GM23338 (cell line): ENCODE measurements around the gene SLC2A5. TPM values are rescaled to one million over a fixed set of nuclear protein-coding genes. Genes with fewer than 3 reads are reported as not detected.

ENCODE experiments used
- ATAC-seq: fragments of 200-7000 bp; cut with Tn5 transposase; 3 replicates; pipeline ENCODE4 v1.9.1; 2020
- DNase-seq: peaks from one replicate; pipeline ENCODE4 v3.0.0-alpha.2; 2015; ENCODE audit warnings: low spot score
- H2AFZ ChIP-seq: fragments of 200-600 bp; sonication (generic); 2 replicates; pipeline ENCODE4 v1.8.0; 2016; ENCODE audit warnings: antibody characterized with exemption, mild to moderate bottlenecking, moderate library complexity
- H3F3A ChIP-seq: fragments of 200-600 bp; sonication (generic); replicated peaks from 2 replicates; pipeline ENCODE4 v1.8.0; 2017; ENCODE audit warnings: antibody characterized with exemption, mixed run types, low read depth
- H3K27ac ChIP-seq: fragments of 200-600 bp; sonication (generic); 2 replicates; pipeline ENCODE4 v1.6.1; 2016; ENCODE audit warnings: low read depth
- H3K27me3 ChIP-seq: fragments of 200-600 bp; sonication (generic); 2 replicates; pipeline ENCODE4 v1.8.0; 2016; ENCODE audit warnings: mild to moderate bottlenecking, mixed run types, moderate library complexity; ENCODE audit not compliant: insufficient read depth
- H3K36me3 ChIP-seq: fragments of 200-600 bp; sonication (generic); 2 replicates; pipeline ENCODE4 v1.8.0; 2016; ENCODE audit warnings: mild to moderate bottlenecking; ENCODE audit not compliant: insufficient read depth
- H3K4me1 ChIP-seq: fragments of 200-600 bp; sonication (generic); 2 replicates; pipeline ENCODE4 v1.8.0; 2016; ENCODE audit warnings: mild to moderate bottlenecking, moderate library complexity; ENCODE audit not compliant: insufficient read depth
- H3K4me2 ChIP-seq: fragments of 200-600 bp; sonication (generic); 2 replicates; pipeline ENCODE4 v1.7.1; 2017; ENCODE audit warnings: mixed run types
- H3K4me3 ChIP-seq: fragments of 200-600 bp; sonication (generic); 2 replicates; pipeline ENCODE4 v1.6.1; 2016; ENCODE audit warnings: mixed run types
- H3K79me2 ChIP-seq: fragments of 200-600 bp; sonication (generic); replicated peaks from 2 replicates; pipeline ENCODE4 v1.8.0; 2017; ENCODE audit warnings: mild to moderate bottlenecking; ENCODE audit not compliant: insufficient read depth
- H3K9me2 ChIP-seq: fragments of 200-600 bp; sonication (generic); 2 replicates; pipeline ENCODE4 v1.8.0; 2017; ENCODE audit not compliant: insufficient read depth
- H4K20me1 ChIP-seq: fragments of 200-600 bp; sonication (generic); replicated peaks from 2 replicates; pipeline ENCODE4 v1.8.0; 2017; ENCODE audit warnings: mild to moderate bottlenecking; ENCODE audit not compliant: insufficient read depth
- H3K27ac Mint-ChIP-seq: 2 replicates; pipeline ENCODE4 v1.8.0; 2020; ENCODE audit warnings: inconsistent platforms, mild to moderate bottlenecking, moderate library complexity, mixed read lengths
- H3K27me3 Mint-ChIP-seq: 3 replicates; pipeline ENCODE4 v1.8.0; 2022; ENCODE audit warnings: low read depth, mild to moderate bottlenecking, moderate library complexity, mixed read lengths, inconsistent platforms; ENCODE audit not compliant: insufficient read depth, poor library complexity
- H3K36me3 Mint-ChIP-seq: 3 replicates; pipeline ENCODE4 v1.8.0; 2021; ENCODE audit warnings: low read depth, mild to moderate bottlenecking, inconsistent platforms, moderate library complexity, mixed read lengths
- H3K4me1 Mint-ChIP-seq: 3 replicates; pipeline ENCODE4 v1.8.0; 2020; ENCODE audit warnings: mild to moderate bottlenecking, inconsistent platforms, mixed read lengths
- H3K4me3 Mint-ChIP-seq: 3 replicates; pipeline ENCODE4 v1.8.0; 2021; ENCODE audit warnings: moderate library complexity, mild to moderate bottlenecking, inconsistent platforms, mixed read lengths
- H3K9me3 Mint-ChIP-seq: 3 replicates; pipeline ENCODE4 v1.8.0; 2020; ENCODE audit warnings: moderate library complexity, mild to moderate bottlenecking, inconsistent platforms, mixed read lengths
- EZH2phosphoT487 ChIP-seq: fragments of 200-600 bp; sonication (generic); IDR thresholded peaks from one replicate; pipeline ENCODE4 v1.8.1; 2018; ENCODE audit warnings: antibody characterized with exemption; ENCODE audit not compliant: unreplicated experiment
- JUNB ChIP-seq: IDR thresholded peaks from one replicate; pipeline ENCODE4 v1.6.1; 2016; ENCODE audit warnings: antibody characterized with exemption; ENCODE audit not compliant: unreplicated experiment
- NANOG ChIP-seq: IDR thresholded peaks from 2 replicates; pipeline ENCODE4 v1.6.1; 2016; ENCODE audit warnings: antibody characterized with exemption, borderline replicate concordance
- STAT1 ChIP-seq: IDR thresholded peaks from one replicate; pipeline ENCODE4 v1.6.1; 2016; ENCODE audit warnings: antibody characterized with exemption; ENCODE audit not compliant: unreplicated experiment
- ZNF331 ChIP-seq: fragments of 250-450 bp; sonication (Bioruptor Pico); IDR thresholded peaks from 2 replicates; pipeline ENCODE4 v1.5.0; 2020; ENCODE audit warnings: low read depth, mild to moderate bottlenecking, moderate library complexity
- ZNF462 ChIP-seq: fragments of 250-450 bp; sonication (Bioruptor Pico); IDR thresholded peaks from 2 replicates; pipeline ENCODE4 v1.5.0; 2020; ENCODE audit warnings: mild to moderate bottlenecking, moderate library complexity
- polyA plus RNA-seq: library from polyadenylated mRNA; unstranded; fragments of >200 nt; fragmentation: Nextera tagmentation; extraction: Ambion mirVana; gene quantifications from 2 replicates; pipeline ENCODE4 v1.2.1, GENCODE V29; 2016
- total RNA-seq: library from RNA; depleted of rRNA; stranded (reverse); fragments of >200 nt; shearing (Covaris generic); gene quantifications from 2 replicates; pipeline ENCODE4 v1.2.3, GENCODE V29; 2014

SLC2A5 gene
- total and polyA plus RNA-seq, 2 experiments from 2014 or later: 0.03 TPM; not detected in 1

DNA sequence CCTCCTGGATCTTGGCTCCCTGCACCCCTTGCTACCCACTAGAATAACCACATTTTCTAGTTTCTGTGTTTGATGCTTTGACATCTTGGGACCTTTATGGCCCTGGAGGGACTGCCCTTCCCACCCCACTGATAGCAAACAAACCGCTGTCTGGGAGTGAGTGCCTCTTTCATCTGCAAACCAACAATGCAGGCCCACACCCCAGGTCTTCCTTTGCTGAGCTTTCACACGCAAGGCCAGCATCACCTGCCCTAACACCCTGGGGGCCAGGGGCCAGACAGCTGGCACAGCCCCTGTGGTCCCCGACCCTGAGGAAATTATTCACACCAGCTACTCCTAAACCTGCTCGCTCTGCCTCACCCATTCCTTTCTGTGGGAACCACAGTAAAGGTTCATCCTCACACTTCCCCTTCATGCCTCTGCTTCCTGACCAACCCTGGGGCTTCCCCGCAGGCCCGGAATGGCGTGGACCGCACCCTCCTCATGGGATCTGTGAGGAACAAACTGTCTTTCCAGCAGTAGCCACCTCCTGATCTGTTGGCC is 58.6 kb downstream of the SLC2A5 start:
- Mint-ChIP-seq H3K9me3 (no peaks in the 10 kb centered on the region; the same call in 2 of the 3 replicates), H3K27ac (no peak overlapping the region), H3K4me3 (no peak overlapping the region; the same call in 2 of the 3 replicates), H3K36me3 (no peaks in the 10 kb centered on the region), H3K27me3 (peaks cover 13% of the 10 kb centered on the region), H3K4me1 (peaks cover 6% of the 10 kb centered on the region; the same call in 2 of the 3 replicates)
- Histone ChIP-seq H3K4me3 (no peak overlapping the region), H3K4me1 (no peaks in the 10 kb centered on the region), H3K27me3 (no peaks in the 10 kb centered on the region), H3K27ac (no peak overlapping the region), H3K4me2 (no peak overlapping the region), H3K79me2 (no peaks in the 10 kb centered on the region), H3K9me2 (no peaks in the 10 kb centered on the region), H3K36me3 (no peaks in the 10 kb centered on the region), H2AFZ (no peak overlapping the region), H4K20me1 (no peaks in the 10 kb centered on the region; the same call in 1 of the 2 replicates), H3F3A (no peaks in the 10 kb centered on the region)
- ATAC-seq (no peak), DNase-seq (no peak)
- TF ChIP-seq ZNF331 (no peak), ZNF462 (CRISPR knock-in tag) (no peak), JUNB (no peak), EZH2phosphoT487 (no peak), STAT1 (no peak), NANOG (no peak)
